Right ventricle myocardium inferior (tissue), 1 donor: Measurements from ENCODE around the gene ACVRL1. TPM values are rescaled to one million over a fixed set of nuclear protein-coding genes. Genes with fewer than 3 reads are reported as not detected.
A peak's percentile ranks its signal among the peaks of the same experiment; 100 is the strongest.

Source experiments
- ATAC-seq: fragments of 200-7000 bp; cut with Tn5 transposase; one replicate; pipeline ENCODE4 v1.9.1; 2020; ENCODE audit warnings: mild to moderate bottlenecking, moderate library complexity
- DNase-seq: peaks from one replicate; pipeline ENCODE4 v3.0.0; 2021; ENCODE audit errors: missing footprints
- intact Hi-C: fragments of 100-400 bp; cut with DNase I; formaldehyde crosslinking; loops from one replicate; pipeline ENCODE4 v1.11.0; 2022
- total RNA-seq: library from RNA; stranded (reverse); fragmentation: NEBNext Ultra II Directional; extraction: Animal tissue kit (Norgen Biotek cat#: 25700); gene quantifications from one replicate; pipeline ENCODE4 v1.2.1, GENCODE V29; 2021
- donor health status: DM: no; HTN: yes; CAD: no; lungs with severe emphysema.

Gene ACVRL1
- total RNA-seq, 1 donor from 2014 or later, result 49.6 TPM

- ATAC-seq (no peak), DNase-seq (peak; percentile 85)
- intact Hi-C loops, result no loop called here
Measured at GRCh38 chr12:51911788-51912711, 4.7 kb downstream of the ACVRL1 start.

GRCh38 chr12:51913071-51914033 is 6.0 kb downstream of the ACVRL1 start:
- ATAC-seq (no peak), DNase-seq (peak; percentile 53)
- intact Hi-C loops, result no loop called here

GRCh38 chr12:51914034-51914923 is 7.0 kb downstream of the ACVRL1 start:
- ATAC-seq (peak; percentile 14), DNase-seq (peak; percentile 77)
- intact Hi-C loops, result no loop called here

- DNase-seq (peak; percentile 63), ATAC-seq (no peak)
- intact Hi-C loops, result no loop called here
Measured at GRCh38 chr12:51915003-51915625, 7.8 kb downstream of the ACVRL1 start.

GRCh38 chr12:51915951-51916350 is 8.6 kb downstream of the ACVRL1 start:
- ATAC-seq, result no peak
- intact Hi-C loops, result no loop called here
- DNase-seq, result peak; percentile 43

GRCh38 chr12:51917041-51917590 is 9.8 kb downstream of the ACVRL1 start:
- intact Hi-C loops, result no loop called here
- no peak for ATAC-seq
- peak; percentile 56 for DNase-seq

- no peak for ATAC-seq
- intact Hi-C loops, result no loop called here
- DNase-seq, result peak; percentile 26
Measured at GRCh38 chr12:51917746-51918453, 10.6 kb downstream of the ACVRL1 start.

GRCh38 chr12:51920046-51920445 is 12.7 kb downstream of the ACVRL1 start:
- DNase-seq (peak; percentile 23), ATAC-seq (no peak)
- intact Hi-C loops, result no loop called here

- intact Hi-C loops, result no loop called here
- DNase-seq, result no peak
- no peak for ATAC-seq
Measured at GRCh38 chr12:51921017-51921725, 13.9 kb downstream of the ACVRL1 start.

GRCh38 chr12:51922146-51922545 is 14.8 kb downstream of the ACVRL1 start:
- DNase-seq, result no peak
- intact Hi-C loops, result no loop called here
- no peak for ATAC-seq

GRCh38 chr12:51922762-51923505 is 15.6 kb downstream of the ACVRL1 start:
- no peak for DNase-seq
- ATAC-seq, result peak; percentile 62
- intact Hi-C loops, result loop anchor here (1.0 kb wide), 1 partner anchor 28 kb away; no protein-coding TSS in a partner anchor

GRCh38 chr12:51923506-51924365 is 16.4 kb downstream of the ACVRL1 start:
- DNase-seq (peak; percentile 91), ATAC-seq (peak; percentile 81)
- intact Hi-C loops, result loop anchor here (1.0 kb wide), 1 partner anchor 28 kb away; no protein-coding TSS in a partner anchor

- DNase-seq (no peak), ATAC-seq (no peak)
- intact Hi-C loops, result no loop called here
Measured at GRCh38 chr12:51924551-51925319, 17.4 kb downstream of the ACVRL1 start.
